Measurements from ENCODE around the gene MOB2. TPM values are rescaled to one million over a fixed set of nuclear protein-coding genes. Genes with fewer than 3 reads are reported as not detected.

MOB2 gene
- total RNA-seq, 1 experiment from 2014 or later = 21.8 TPM

DNA sequence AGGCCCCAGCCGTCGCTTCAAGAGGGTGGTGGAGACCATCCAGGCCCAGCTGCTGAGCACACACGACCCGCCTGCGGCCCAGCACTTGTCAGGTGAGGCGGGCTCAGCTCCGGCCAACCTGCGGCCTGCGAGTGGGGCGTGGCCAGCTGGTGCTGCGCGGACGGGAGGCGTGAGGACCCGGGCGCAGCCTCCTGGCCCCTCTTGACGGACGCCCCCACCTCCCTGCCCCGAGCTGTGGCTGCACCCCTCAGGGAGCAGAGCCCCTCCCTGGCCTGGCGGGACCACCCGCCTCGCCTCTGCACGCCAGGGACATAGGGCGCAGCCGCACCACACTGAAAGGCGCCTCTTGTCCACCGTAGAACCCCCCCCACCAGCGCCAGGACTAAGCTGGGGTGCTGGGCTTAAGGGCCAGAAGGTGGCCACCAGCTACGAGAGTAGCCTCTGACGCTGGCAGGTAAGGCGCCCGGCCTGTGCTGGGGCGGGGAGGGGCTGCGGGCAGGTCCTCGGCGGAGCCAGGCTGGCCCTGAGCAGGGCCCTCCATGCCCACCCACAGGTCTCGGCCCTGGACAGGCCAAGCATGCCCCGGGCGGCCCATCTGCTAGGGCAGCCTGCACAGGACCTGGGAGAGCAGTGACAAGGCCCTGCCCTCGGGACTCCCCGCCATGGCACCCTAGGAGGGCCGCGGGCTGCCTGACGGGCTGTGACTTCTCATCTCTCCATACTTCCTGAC, 29.8 kb downstream of the MOB2 start:
- Histone ChIP-seq H3F3A (ENCODE audit: insufficient read depth, low read depth) (no peaks in the 10 kb centered on the region), H3K4me3 (no peak overlapping the region), H3K79me2 (ENCODE audit: low read depth) (no peaks in the 10 kb centered on the region), H4K20me1 (ENCODE audit: insufficient read depth) (no peaks in the 10 kb centered on the region), H3K27me3 (ENCODE audit: insufficient read depth, low read depth) (no peaks in the 10 kb centered on the region), H3K9me2 (ENCODE audit: insufficient read depth) (no peaks in the 10 kb centered on the region), H3K9me3 (ENCODE audit: insufficient read depth, low read depth) (no peaks in the 10 kb centered on the region), H3K4me1 (replicated peaks; ENCODE audit: insufficient read depth) (no peaks in the 10 kb centered on the region), H3K27ac (no peak overlapping the region), H3K36me3 (ENCODE audit: low read depth) (no peaks in the 10 kb centered on the region), H2AFZ (no peak overlapping the region), H3K4me2 (no peak overlapping the region)
- CTCF ChIA-PET = no interaction called here
- TF ChIP-seq, protein P1, sequence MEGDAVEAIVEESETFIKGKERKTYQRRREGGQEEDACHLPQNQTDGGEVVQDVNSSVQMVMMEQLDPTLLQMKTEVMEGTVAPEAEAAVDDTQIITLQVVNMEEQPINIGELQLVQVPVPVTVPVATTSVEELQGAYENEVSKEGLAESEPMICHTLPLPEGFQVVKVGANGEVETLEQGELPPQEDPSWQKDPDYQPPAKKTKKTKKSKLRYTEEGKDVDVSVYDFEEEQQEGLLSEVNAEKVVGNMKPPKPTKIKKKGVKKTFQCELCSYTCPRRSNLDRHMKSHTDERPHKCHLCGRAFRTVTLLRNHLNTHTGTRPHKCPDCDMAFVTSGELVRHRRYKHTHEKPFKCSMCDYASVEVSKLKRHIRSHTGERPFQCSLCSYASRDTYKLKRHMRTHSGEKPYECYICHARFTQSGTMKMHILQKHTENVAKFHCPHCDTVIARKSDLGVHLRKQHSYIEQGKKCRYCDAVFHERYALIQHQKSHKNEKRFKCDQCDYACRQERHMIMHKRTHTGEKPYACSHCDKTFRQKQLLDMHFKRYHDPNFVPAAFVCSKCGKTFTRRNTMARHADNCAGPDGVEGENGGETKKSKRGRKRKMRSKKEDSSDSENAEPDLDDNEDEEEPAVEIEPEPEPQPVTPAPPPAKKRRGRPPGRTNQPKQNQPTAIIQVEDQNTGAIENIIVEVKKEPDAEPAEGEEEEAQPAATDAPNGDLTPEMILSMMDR (conservative IDR thresholded peaks at IDR 0.05) = no peak
- TF ChIP-seq EZH2 (IDR thresholded peaks at IDR 0.05; ENCODE audit: low read depth) = no peak
- BruUV-seq (replicated peaks) = no TSS peak
- POLR2A ChIA-PET (ENCODE audit: unreplicated experiment) = no interaction called here
- DNase-seq = no peak
- intact Hi-C loops (cut with micrococcal nuclease; ENCODE audit: unreplicated experiment) = no loop called here

DNA sequence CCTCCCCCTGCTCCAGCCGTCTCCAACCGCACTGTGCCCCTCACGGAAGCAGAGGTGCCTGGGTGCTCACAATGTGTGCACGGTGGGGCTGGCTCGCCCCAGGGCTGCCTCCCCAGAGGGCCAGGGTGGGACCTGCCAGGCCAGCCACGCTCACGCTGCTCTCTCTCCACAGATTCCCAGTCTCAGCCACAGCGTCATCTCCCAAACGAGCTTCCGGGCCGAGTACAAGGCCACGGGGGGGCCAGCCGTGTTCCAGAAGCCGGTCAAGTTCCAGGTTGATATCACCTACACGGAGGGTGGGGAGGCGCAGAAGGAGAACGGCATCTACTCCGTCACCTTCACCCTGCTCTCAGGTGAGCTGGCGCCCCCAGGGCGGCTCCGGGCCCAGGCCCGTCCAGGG, 30.4 kb downstream of the MOB2 start:
- no peak for DNase-seq
- CTCF ChIA-PET = no interaction called here
- no peak overlapping the region for H3K4me3 ChIP-seq
- H4K20me1 ChIP-seq (ENCODE audit: insufficient read depth) = no peaks in the 10 kb centered on the region
- H3K4me2 ChIP-seq = no peak overlapping the region
- intact Hi-C loops (cut with micrococcal nuclease; ENCODE audit: unreplicated experiment) = no loop called here
- H3K4me1 ChIP-seq (replicated peaks; ENCODE audit: insufficient read depth) = no peaks in the 10 kb centered on the region
- no peaks in the 10 kb centered on the region for H3K9me2 ChIP-seq (ENCODE audit: insufficient read depth)
- H2AFZ ChIP-seq = no peak overlapping the region
- H3K36me3 ChIP-seq (ENCODE audit: low read depth) = no peaks in the 10 kb centered on the region
- no peaks in the 10 kb centered on the region for H3F3A ChIP-seq (ENCODE audit: insufficient read depth, low read depth)
- POLR2A ChIA-PET (ENCODE audit: unreplicated experiment) = no interaction called here
- H3K27ac ChIP-seq = no peak overlapping the region
- H3K27me3 ChIP-seq (ENCODE audit: insufficient read depth, low read depth) = no peaks in the 10 kb centered on the region
- no peaks in the 10 kb centered on the region for H3K9me3 ChIP-seq (ENCODE audit: insufficient read depth, low read depth)
- H3K79me2 ChIP-seq (ENCODE audit: low read depth) = no peaks in the 10 kb centered on the region
- BruUV-seq (replicated peaks) = no TSS peak
- no peak for TF ChIP-seq EZH2 (IDR thresholded peaks at IDR 0.05; ENCODE audit: low read depth)
- TF ChIP-seq, protein P1 (conservative IDR thresholded peaks at IDR 0.05) = no peak

DNA sequence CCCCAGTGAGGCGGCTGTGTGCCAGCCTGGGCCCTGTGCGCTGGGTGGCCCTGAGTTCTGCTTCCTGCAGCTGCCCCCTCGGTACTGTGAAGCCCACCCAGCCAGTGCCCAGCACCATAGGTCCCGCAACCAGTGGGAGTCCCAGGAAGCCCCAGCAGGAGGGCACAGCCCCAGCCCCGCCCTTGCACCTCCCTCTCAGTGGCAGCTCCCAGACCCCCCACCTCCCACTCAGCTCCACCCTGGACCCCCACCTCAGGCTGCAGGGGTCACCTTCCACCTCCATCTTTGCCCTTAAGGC, 30.9 kb downstream of the MOB2 start:
- Histone ChIP-seq H3F3A (ENCODE audit: insufficient read depth, low read depth) (no peaks in the 10 kb centered on the region), H3K4me1 (replicated peaks; ENCODE audit: insufficient read depth) (no peaks in the 10 kb centered on the region), H4K20me1 (ENCODE audit: insufficient read depth) (no peaks in the 10 kb centered on the region), H3K9me3 (ENCODE audit: insufficient read depth, low read depth) (no peaks in the 10 kb centered on the region), H3K4me2 (no peak overlapping the region), H2AFZ (no peak overlapping the region), H3K27ac (no peak overlapping the region), H3K4me3 (no peak overlapping the region), H3K36me3 (ENCODE audit: low read depth) (no peaks in the 10 kb centered on the region), H3K27me3 (ENCODE audit: insufficient read depth, low read depth) (no peaks in the 10 kb centered on the region), H3K9me2 (ENCODE audit: insufficient read depth) (no peaks in the 10 kb centered on the region), H3K79me2 (ENCODE audit: low read depth) (no peaks in the 10 kb centered on the region)
- intact Hi-C loops (cut with micrococcal nuclease; ENCODE audit: unreplicated experiment) = no loop called here
- TF ChIP-seq, protein P1 (conservative IDR thresholded peaks at IDR 0.05) = no peak
- no peak for TF ChIP-seq EZH2 (IDR thresholded peaks at IDR 0.05; ENCODE audit: low read depth)
- no TSS peak for BruUV-seq (replicated peaks)
- ChIA-PET CTCF (no interaction called here), POLR2A (ENCODE audit: unreplicated experiment) (no interaction called here)
- DNase-seq = no peak

Measured in PC-9 (cell line).